Type B pancreatic cell (in vitro differentiated cells): ENCODE data around the gene BCL2L14. TPM values are rescaled to one million over a fixed set of nuclear protein-coding genes. Genes with fewer than 3 reads are reported as not detected.

Experiments used
- DNase-seq: peaks from one replicate; pipeline ENCODE4 v3.0.0; 2021; ENCODE audit warnings: mixed read lengths; ENCODE audit not compliant: unreplicated experiment; ENCODE audit errors: extremely low spot score
- H3K27ac Mint-ChIP-seq: 2 replicates; pipeline ENCODE4 v1.8.0; 2021; ENCODE audit warnings: mild to moderate bottlenecking, mixed read lengths
- H3K27me3 Mint-ChIP-seq: 2 replicates; pipeline ENCODE4 v1.8.0; 2021; ENCODE audit warnings: mixed read lengths
- H3K36me3 Mint-ChIP-seq: 2 replicates; pipeline ENCODE4 v1.8.0; 2021; ENCODE audit warnings: mixed read lengths
- H3K4me1 Mint-ChIP-seq: one replicate; pipeline ENCODE4 v1.8.0; 2021; ENCODE audit warnings: mixed read lengths; ENCODE audit not compliant: unreplicated experiment
- H3K4me3 Mint-ChIP-seq: 2 replicates; pipeline ENCODE4 v1.8.0; 2021; ENCODE audit warnings: mild to moderate bottlenecking, mixed read lengths
- H3K9me3 Mint-ChIP-seq: 2 replicates; pipeline ENCODE4 v1.8.0; 2021; ENCODE audit warnings: mixed read lengths
- total RNA-seq: library from RNA; stranded (reverse); gene quantifications from 2 replicates; pipeline ENCODE4 v1.2.1, GENCODE V29; 2021; ENCODE audit warnings: low replicate concordance
- TF ChIP-seq, protein P1 (sequence below): fragments of 200-600 bp; sonication (generic); conservative IDR thresholded peaks from 2 replicates; pipeline ENCODE4 v1.5.0; 2021; ENCODE audit warnings: antibody characterized with exemption, mild to moderate bottlenecking

The BCL2L14 gene
- total RNA-seq, 1 donor from 2014 or later, result 3.3 TPM

GRCh38 chr12:12047682-12048081 lies 23.1 kb upstream of the BCL2L14 start:
- DNase-seq, result no peak
- Mint-ChIP-seq H3K4me3 (no peak overlapping the region), H3K4me1 (no peaks in the 10 kb centered on the region)

DNA sequence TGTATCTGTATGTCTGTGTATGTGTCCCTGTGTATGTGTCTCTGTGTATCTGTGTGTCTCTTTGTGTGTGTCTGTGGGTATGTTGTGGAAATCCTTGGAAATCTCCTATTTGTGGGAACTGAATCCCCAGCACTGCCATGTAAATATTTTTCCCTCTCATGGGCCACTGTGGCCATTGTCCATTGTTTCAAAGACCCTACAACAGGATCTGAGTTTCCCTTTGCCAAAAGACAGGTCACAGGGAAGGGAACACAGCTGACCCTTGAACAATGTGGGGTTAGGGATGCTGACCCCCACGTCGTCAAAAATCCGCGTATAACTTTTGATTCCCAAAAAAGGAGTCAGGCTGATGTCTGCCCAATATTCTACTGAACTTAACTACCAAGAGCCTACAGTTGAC lies 22.5 kb upstream of the BCL2L14 start:
- TF ChIP-seq, protein P1, sequence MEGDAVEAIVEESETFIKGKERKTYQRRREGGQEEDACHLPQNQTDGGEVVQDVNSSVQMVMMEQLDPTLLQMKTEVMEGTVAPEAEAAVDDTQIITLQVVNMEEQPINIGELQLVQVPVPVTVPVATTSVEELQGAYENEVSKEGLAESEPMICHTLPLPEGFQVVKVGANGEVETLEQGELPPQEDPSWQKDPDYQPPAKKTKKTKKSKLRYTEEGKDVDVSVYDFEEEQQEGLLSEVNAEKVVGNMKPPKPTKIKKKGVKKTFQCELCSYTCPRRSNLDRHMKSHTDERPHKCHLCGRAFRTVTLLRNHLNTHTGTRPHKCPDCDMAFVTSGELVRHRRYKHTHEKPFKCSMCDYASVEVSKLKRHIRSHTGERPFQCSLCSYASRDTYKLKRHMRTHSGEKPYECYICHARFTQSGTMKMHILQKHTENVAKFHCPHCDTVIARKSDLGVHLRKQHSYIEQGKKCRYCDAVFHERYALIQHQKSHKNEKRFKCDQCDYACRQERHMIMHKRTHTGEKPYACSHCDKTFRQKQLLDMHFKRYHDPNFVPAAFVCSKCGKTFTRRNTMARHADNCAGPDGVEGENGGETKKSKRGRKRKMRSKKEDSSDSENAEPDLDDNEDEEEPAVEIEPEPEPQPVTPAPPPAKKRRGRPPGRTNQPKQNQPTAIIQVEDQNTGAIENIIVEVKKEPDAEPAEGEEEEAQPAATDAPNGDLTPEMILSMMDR, result no peak
- no peaks in the 10 kb centered on the region for H3K27me3 Mint-ChIP-seq
- no peaks in the 10 kb centered on the region for H3K4me1 Mint-ChIP-seq
- H3K4me3 Mint-ChIP-seq, result no peak overlapping the region
- DNase-seq, result no peak
- peaks cover 4% of the 10 kb centered on the region for H3K9me3 Mint-ChIP-seq
- H3K27ac Mint-ChIP-seq, result no peak overlapping the region
- H3K36me3 Mint-ChIP-seq, result no peaks in the 10 kb centered on the region

More at GRCh38 chr12:12047682-12048081, 23.1 kb upstream of the BCL2L14 start:
- H3K36me3 Mint-ChIP-seq, result no peaks in the 10 kb centered on the region
- H3K27ac Mint-ChIP-seq, result no peak overlapping the region
- H3K9me3 Mint-ChIP-seq, result peaks cover 4% of the 10 kb centered on the region
- no peaks in the 10 kb centered on the region for H3K27me3 Mint-ChIP-seq
- TF ChIP-seq, protein P1, result no peak

GRCh38 chr12:12048714-12049113 lies 22.0 kb upstream of the BCL2L14 start:
- H3K36me3 Mint-ChIP-seq, result no peaks in the 10 kb centered on the region
- peaks cover 4% of the 10 kb centered on the region for H3K9me3 Mint-ChIP-seq
- no peak overlapping the region for H3K27ac Mint-ChIP-seq
- TF ChIP-seq, protein P1, result no peak
- H3K4me1 Mint-ChIP-seq, result no peaks in the 10 kb centered on the region
- H3K4me3 Mint-ChIP-seq, result no peak overlapping the region
- no peak for DNase-seq
- H3K27me3 Mint-ChIP-seq, result no peaks in the 10 kb centered on the region

GRCh38 chr12:12051668-12052067 lies 19.1 kb upstream of the BCL2L14 start:
- TF ChIP-seq, protein P1, result no peak
- Mint-ChIP-seq H3K36me3 (no peaks in the 10 kb centered on the region), H3K27ac (no peak overlapping the region), H3K4me3 (no peak overlapping the region), H3K27me3 (no peaks in the 10 kb centered on the region), H3K4me1 (peaks cover 6% of the 10 kb centered on the region), H3K9me3 (peaks cover 4% of the 10 kb centered on the region)
- DNase-seq, result no peak

DNA sequence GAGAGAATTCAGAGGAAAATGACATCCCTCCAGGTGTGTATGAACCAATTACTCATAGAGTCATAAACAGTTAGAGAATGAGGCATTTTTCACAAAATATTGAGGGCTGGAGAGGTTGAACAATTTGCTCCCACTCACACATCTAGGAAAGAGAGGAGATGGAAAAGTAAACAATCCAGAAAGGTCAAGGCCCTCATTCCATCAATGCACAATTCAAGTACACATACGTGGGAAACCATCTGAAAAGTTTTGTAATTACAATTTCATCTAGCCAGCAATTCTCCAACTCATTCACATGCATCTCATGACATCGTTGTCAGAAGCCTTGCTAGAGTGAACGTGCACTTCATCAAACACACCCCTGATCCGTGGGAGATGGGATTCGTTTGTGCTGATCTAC lies 15.7 kb upstream of the BCL2L14 start:
- TF ChIP-seq, protein P1, result no peak
- no peak for DNase-seq
- no peak overlapping the region for H3K4me3 Mint-ChIP-seq
- peaks cover under 1% of the 10 kb centered on the region for H3K9me3 Mint-ChIP-seq
- peaks cover 14% of the 10 kb centered on the region for H3K27me3 Mint-ChIP-seq
- H3K4me1 Mint-ChIP-seq, result peaks cover 6% of the 10 kb centered on the region
- H3K27ac Mint-ChIP-seq, result no peak overlapping the region
- H3K36me3 Mint-ChIP-seq, result peaks cover 3% of the 10 kb centered on the region

DNA sequence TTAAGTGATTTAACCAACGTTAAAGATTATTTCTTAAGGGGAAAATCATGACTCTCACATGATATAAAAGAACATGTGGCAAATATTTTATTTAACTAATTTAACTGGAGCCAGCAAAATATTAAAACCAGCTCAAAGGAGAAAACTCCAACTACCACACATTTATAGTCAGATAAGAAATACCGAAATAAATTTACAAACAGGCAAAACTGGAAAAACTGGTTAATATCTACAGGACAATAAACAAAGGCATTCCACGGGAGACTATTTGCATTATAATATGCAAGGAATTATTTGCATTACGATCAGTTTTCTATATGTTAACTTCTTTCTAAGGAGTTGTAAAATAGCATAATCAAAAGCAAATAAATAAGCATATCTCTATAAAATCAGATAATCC lies 13.8 kb upstream of the BCL2L14 start:
- TF ChIP-seq, protein P1, result no peak
- Mint-ChIP-seq H3K36me3 (peaks cover 11% of the 10 kb centered on the region), H3K27me3 (peaks cover 25% of the 10 kb centered on the region), H3K4me1 (peaks cover 6% of the 10 kb centered on the region), H3K9me3 (no peaks in the 10 kb centered on the region), H3K4me3 (no peak overlapping the region), H3K27ac (no peak overlapping the region)
- DNase-seq, result no peak
